Renal cortical epithelial cell (primary cell): ENCODE measurements around the gene DHRS3. TPM values are rescaled to one million over a fixed set of nuclear protein-coding genes. Genes with fewer than 3 reads are reported as not detected.
"Not testable (repeated sequence)": the region's sequence is repeated elsewhere in the genome, so short reads cannot be mapped to it uniquely, and the experiment has no call there.

Experiments
- DNase-seq: peaks from one replicate; pipeline ENCODE4 v3.0.0-alpha.2; 2011; ENCODE audit warnings: low read depth
- total RNA-seq: library from RNA; depleted of rRNA; stranded (reverse); fragments of >200 nt; gene quantifications from 2 replicates; pipeline ENCODE4 v1.2.3, GENCODE V29; 2014

DHRS3 gene
- total RNA-seq, 1 donor from 2014 or later = 28.9 TPM

GRCh38 chr1:12578860-12579422, 39.1 kb downstream of the DHRS3 start:
- DNase-seq = no peak

DNA sequence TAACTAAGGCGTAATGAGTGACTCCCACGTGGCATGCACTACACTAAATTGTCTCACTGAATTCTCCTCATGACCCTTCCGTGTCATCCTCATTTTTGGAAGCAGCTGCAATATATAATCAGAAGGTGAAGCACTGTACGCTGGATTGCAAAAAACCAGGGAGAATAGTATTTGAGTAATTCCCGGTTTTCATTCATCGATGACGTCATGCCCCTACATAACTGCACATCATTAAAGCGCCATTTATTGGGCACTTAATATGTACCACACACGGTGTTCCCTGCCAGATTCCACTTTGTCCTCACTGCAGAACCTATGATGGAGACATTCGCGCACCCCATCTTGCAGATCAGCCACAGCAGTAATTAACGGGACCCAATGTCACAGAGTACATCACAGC, 41.0 kb downstream of the DHRS3 start:
- no peak for DNase-seq

DNA sequence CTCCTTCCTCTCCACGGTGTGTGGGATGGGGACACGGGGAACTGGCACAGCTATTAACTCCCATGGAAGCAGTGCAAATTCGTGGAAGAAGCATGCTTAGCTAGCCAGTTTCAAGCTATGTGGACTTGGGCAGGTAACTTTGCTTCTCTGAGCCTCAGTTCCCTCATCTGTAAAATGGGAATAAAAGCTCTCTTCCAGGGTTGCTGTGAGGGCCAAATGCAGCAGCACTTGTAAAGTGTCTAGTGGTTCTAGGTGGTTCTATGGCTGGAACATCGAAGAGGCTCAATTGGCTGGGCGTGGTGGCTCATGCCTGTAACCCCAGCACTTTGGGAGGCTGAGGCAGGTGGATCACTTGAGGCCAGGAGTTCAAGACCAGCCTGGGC, 43.3 kb downstream of the DHRS3 start:
- no peak for DNase-seq

GRCh38 chr1:12573015-12573825, 44.8 kb downstream of the DHRS3 start:
- no peak for DNase-seq

GRCh38 chr1:12572522-12572921, 45.5 kb downstream of the DHRS3 start:
- peak; percentile 15 for DNase-seq

- no peak for DNase-seq
These were observed 47.7 kb downstream of the DHRS3 start for GRCh38 chr1:12570291-12570690.

DNA sequence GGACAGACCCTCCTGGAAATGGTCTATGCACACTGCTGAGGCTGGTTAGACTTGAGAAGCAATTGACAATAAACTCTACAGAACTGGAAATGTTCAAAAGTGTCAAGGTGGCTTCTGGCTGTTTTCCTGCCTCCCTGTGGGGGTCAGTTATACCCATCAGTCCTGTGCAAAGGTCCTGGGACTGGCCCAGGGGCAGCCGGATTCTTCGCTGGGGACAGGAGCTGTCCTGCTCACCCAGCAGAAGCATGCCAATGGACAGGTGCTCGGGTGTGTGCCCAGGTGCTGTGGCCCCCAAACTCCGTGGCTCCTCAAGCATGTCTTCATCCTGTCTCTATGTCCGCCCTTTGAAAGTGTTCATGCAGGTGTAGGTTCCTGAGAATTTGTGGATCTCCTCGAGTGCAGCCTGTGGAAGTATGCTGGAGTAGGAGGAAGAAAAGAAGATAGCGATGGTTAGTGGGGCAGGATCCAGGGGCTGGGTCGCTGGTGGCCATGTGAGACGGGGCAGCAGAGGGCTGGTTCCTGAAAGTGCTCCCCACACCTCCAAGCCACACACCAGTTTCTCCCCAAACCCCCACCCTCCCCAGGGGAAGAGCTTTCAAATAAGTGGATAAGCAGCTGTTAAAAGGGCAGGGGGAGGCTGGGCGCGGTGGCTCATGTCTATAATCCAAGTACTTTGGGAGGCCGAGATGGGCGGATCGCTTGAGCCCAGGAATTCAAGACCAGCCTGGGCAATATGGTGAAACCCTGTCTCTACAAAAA, 49.8 kb downstream of the DHRS3 start:
- no peak for DNase-seq

GRCh38 chr1:12567288-12567819, 50.7 kb downstream of the DHRS3 start:
- DNase-seq = no peak

DNA sequence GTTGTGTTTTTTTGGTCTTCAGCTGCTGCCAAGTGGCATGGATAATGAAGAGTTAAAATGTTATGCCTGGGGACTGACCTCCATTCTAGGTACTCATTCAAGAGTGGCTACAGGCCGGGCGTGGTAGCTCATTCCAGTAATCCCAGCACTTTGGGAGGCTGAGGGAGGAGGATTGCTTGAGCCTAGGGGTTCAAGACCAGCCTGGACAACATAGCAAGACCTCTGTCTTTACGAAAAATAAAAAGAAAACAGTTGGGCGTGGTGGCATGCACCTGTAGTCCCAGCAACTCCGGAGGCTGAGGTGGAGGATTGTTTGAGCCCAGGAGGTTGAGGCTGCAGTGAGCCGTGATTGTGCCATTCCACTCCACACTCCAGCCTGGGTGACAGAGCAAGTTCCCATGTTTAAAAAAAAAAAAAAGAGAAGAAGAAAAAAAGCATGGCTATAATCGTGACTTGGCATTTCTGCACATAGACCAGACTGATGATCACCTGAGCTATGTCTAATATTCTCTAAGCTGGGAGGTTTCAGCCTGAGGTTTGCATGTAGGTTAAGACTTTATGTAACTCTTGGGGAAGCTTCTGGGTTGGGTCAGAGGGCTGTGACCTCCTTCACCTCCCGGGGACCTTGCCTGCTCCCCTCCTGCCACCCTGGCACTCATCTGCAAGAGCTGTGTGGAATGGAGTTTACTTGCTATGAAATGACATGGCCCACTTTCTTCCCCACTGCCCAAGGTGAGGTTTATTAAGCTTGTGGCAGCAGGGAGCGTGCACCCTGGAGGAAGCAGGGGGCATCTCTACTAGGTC, 51.3 kb downstream of the DHRS3 start:
- no peak for DNase-seq

DNA sequence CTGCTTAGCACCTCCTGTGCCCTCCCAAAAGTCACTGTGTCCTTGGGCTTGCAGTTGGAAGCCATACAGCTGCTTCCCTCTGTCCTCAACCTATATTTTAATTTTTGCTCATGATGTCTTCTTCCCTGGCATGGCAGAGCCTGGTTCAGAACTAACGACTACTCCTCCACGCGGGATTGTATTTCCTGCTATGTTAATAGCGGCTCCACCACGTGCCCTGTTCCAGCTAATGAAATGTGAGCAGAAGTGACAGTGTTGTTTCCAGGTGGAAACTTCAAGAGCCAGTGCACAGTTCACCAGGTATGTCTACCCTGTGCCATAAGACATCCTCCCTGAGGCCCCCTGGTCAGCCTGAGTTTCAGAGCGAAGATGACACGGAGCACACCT, 52.1 kb downstream of the DHRS3 start:
- DNase-seq = no peak

DNA sequence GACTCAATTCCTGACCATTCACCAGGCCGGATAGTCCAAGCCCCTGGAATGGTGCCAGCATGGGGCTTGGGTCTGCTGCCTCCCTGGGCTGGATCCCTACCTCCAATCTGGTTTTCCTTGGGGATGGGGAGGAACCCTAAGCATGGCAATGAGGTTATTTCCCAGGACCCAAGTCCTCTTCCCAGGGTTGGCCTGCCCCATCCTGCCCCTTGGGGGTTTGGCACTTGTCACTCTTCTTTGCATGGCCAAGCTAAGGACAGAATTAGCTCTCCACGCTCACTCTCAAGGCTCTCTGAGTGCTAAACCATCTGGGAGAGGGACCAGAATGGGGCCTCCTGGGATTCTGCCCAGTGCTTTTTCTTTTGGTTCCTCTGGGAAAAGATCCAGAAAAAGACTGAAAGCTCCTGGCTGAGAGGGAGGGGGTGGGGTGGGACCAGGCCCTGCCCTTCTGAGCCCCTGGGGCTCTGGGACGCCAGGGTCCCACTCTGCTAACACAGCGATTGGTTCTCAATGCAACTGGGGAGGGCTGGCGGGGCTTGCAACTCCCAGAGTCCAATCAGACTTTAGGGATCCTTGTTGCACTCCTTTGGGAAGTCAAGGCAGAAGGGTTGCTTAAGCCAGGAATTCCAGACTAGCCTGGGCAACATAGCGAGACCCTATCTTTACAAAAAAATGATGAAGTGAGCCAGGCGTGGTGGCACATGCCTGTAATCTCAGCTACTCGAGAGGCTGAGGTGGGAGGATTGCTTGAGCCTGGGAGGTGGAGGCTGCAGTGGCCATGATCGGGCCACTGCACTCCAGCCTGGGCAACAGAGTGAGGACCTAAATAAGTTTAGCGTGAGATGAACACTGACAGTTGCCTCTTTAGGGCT, 52.7 kb downstream of the DHRS3 start:
- no peak for DNase-seq

DNA sequence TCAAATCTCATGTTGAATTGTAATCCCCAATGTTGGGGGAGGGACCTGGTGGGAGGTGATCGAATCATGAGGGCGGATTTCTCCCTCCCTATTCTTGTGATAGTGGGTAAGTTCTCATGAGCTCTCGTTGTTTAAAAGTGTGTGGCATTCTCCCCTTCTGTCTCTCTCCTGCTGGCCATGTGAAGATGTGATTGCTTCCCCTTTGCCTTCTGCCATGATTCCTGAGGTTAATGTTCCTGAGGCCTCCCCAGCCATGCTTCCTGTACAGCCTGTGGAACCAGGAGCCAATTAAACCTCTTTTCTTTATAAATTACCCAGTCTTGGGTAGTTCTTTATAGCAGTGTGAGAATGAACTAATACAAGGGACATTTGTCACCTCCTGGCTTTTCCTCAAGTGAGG, 53.8 kb downstream of the DHRS3 start:
- DNase-seq = not testable (repeated sequence)

DNA sequence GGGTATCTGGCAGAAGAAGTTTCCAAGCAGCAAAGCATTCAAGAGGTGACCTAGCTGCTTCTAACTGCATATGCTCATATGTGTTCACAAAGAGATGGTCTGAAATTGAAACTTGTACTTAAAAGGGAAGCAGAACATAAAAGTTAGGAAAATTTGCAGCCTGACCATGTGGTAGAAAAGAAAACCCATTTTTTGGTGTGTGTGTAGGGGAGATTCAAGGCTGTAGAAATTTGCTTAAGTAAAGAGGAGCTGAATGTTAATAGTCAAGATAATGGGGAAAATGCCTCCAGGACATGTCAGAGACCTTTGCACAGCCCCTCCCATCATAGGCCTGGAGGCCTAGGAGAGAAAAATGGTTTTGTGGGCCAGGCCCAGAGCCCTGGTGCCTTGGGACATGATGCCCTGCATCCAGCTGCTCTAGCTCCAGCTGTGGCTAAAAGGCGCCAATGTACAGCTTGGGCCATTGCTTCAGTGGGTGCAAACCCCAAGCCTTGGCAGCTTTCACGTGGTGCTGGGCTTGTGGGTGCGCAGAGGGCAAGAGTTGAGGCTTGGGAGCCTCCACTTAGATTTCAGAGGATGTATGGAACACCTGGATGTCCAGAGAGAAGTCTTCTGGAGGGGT, 54.9 kb downstream of the DHRS3 start:
- DNase-seq = no peak

DNA sequence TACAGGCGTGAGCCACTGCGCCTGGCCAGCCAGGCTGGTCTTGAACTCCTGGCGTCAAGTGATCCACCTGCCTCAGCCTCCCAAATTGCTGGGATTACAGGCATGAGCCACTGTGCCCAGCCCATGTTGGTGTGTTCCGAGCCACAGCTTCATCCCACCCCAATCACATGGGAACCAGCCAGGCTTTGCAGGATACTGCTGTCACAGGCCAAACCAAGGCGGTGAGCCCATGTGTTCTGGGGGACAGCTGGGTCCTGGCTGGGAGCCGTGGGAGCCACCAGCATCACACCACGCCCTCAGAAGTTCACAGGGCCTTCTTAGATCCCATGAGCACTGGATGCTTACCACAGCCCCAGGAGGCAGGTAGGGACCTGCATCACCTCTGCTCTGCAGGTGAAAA, 56.9 kb downstream of the DHRS3 start:
- DNase-seq = no peak

- no peak for DNase-seq
These were observed 60.8 kb downstream of the DHRS3 start for GRCh38 chr1:12556957-12557935.

DNA sequence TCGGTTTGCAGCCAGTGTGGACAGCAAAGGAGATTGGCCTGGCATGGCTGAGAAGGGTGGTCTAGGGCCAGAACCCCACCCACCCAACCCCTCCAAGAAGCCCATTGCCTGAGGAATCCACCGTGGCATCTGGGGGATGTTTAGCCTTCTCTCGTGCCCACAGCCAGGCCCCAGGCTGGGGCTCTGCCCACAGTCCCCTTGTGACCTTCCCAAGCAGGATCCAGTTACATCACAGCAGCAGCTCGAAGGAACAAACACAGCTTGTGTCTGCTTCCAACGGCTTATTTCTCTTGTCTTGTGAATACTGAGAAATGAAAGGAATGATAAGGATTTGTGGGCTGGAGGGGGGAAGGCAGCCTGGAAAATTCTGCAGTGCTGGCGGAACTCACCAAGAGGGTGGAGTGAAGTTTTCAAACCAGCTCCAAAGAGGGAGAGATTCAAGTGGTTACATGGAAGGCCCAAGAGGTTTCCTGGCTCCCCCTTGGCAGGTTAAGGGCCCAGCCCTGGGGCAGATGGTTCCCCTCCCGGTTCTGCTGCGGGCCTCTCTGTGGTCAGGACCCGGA, 61.6 kb downstream of the DHRS3 start:
- DNase-seq = peak; percentile 77

DNA sequence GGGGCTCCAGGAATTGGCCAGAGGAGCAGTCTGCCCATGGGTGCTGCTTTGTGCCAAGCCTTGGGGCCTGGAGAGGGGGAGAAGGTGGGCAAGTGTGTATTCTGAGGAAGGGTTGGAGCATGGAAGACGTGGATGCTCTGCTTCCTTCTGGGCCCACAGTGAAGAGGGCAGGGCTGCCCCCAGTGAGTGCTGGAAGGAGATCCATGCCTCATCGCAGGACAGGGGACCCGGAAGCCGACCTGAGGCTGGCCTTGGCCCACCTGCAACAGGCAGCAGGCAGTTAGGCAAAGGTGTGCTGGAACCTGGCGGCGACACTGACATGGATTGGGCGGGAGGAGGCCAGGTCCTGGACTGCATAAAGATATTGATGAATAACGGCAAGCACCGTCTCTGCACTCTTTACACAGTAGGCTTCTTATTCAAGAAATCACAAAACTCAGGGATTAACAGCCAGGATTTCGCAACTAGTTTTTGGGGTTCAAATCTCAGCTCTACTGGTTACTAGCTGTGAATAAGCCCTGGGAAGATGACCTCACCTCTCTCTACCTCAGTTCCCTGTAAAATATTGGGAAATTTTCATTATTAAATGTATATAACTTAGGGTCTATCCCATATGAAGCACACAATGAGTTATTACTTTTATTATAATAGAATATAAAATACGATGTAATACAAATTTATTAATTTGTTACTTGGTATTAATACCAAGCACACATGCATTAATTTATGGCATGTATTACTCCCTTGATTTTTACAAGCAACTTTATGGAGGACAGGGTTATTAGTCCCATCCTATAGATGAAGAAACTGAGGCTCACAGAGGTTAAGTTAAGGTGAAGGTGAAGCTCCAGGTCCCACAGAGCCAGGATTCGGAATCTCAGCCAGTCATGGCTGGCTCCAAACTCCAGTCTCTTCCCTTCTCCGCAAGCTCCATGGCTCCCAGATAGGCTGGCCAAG, 62.3 kb downstream of the DHRS3 start:
- DNase-seq = no peak
